Measurements from ENCODE around the gene PFDN6. TPM values are rescaled to one million over a fixed set of nuclear protein-coding genes. Genes with fewer than 3 reads are reported as not detected.
A peak's percentile ranks its signal among the peaks of the same experiment; 100 is the strongest.

The PFDN6 gene
- total RNA-seq, 1 donor from 2014 or later: 39.9 TPM

- no peak for DNase-seq (ENCODE audit: low spot score in 2 of 2, unreplicated experiment in 2 of 2)
- no peaks in the 10 kb centered on the region for H3K27me3 Mint-ChIP-seq (ENCODE audit: low read depth)
- no peaks in the 10 kb centered on the region for H3K9me3 Mint-ChIP-seq
- peaks cover 21% of the 10 kb centered on the region for H3K36me3 Mint-ChIP-seq
- H3K4me3 Mint-ChIP-seq: peak overlapping the region; percentile 94
- no peak for TF ChIP-seq CTCF (IDR thresholded peaks at IDR 0.05; ENCODE audit: unreplicated experiment)
- peaks cover 66% of the 10 kb centered on the region for H3K4me1 Mint-ChIP-seq
- H3K27ac Mint-ChIP-seq: peak overlapping the region; percentile 87
Observed at GRCh38 chr6:33315793-33316602, 26.6 kb downstream of the PFDN6 start.

GRCh38 chr6:33316603-33317418 lies 27.4 kb downstream of the PFDN6 start:
- DNase-seq (ENCODE audit: low spot score in 2 of 2, unreplicated experiment in 2 of 2): no peak
- Mint-ChIP-seq H3K4me1 (peaks cover 69% of the 10 kb centered on the region), H3K36me3 (peaks cover 21% of the 10 kb centered on the region), H3K9me3 (no peaks in the 10 kb centered on the region), H3K4me3 (peak overlapping the region; percentile 94), H3K27me3 (ENCODE audit: low read depth) (no peaks in the 10 kb centered on the region), H3K27ac (peak overlapping the region; percentile 87)
- TF ChIP-seq CTCF (IDR thresholded peaks at IDR 0.05; ENCODE audit: unreplicated experiment): no peak

GRCh38 chr6:33317419-33317668 lies 27.9 kb downstream of the PFDN6 start:
- peaks cover 69% of the 10 kb centered on the region for H3K4me1 Mint-ChIP-seq
- peak overlapping the region; percentile 94 for H3K4me3 Mint-ChIP-seq
- peak overlapping the region; percentile 86 for H3K27ac Mint-ChIP-seq
- no peak for TF ChIP-seq CTCF (IDR thresholded peaks at IDR 0.05; ENCODE audit: unreplicated experiment)
- H3K9me3 Mint-ChIP-seq: no peaks in the 10 kb centered on the region
- H3K27me3 Mint-ChIP-seq (ENCODE audit: low read depth): no peaks in the 10 kb centered on the region
- H3K36me3 Mint-ChIP-seq: peaks cover 21% of the 10 kb centered on the region
- peak in 1 of 2 experiments; percentile 64 for DNase-seq (ENCODE audit: low spot score in 2 of 2, unreplicated experiment in 2 of 2)

GRCh38 chr6:33317669-33318425 lies 28.4 kb downstream of the PFDN6 start, which contains the start of gene ZBTB22:
ZBTB22 (minus strand) TSS chr6:33317744; CDS start chr6:33316916, 828 bp downstream.
- peaks cover 69% of the 10 kb centered on the region for H3K4me1 Mint-ChIP-seq
- H3K27me3 Mint-ChIP-seq (ENCODE audit: low read depth): no peaks in the 10 kb centered on the region
- DNase-seq (ENCODE audit: low spot score in 2 of 2, unreplicated experiment in 2 of 2): peak; percentile 96 to 97
- H3K27ac Mint-ChIP-seq: peak within 1 kb of the TSS; percentile 100
- no peaks in the 10 kb centered on the region for H3K9me3 Mint-ChIP-seq
- peaks cover 21% of the 10 kb centered on the region for H3K36me3 Mint-ChIP-seq
- peak within 1 kb of the TSS; percentile 99 for H3K4me3 Mint-ChIP-seq
- no peak for TF ChIP-seq CTCF (IDR thresholded peaks at IDR 0.05; ENCODE audit: unreplicated experiment)

- Mint-ChIP-seq H3K9me3 (no peaks in the 10 kb centered on the region), H3K4me3 (peak overlapping the region; percentile 99), H3K27me3 (ENCODE audit: low read depth) (no peaks in the 10 kb centered on the region), H3K36me3 (peaks cover 21% of the 10 kb centered on the region), H3K27ac (peak overlapping the region; percentile 100), H3K4me1 (peaks cover 68% of the 10 kb centered on the region)
- no peak for DNase-seq (ENCODE audit: low spot score in 2 of 2, unreplicated experiment in 2 of 2)
- TF ChIP-seq CTCF (IDR thresholded peaks at IDR 0.05; ENCODE audit: unreplicated experiment): no peak
Observed at GRCh38 chr6:33318426-33319073, 29.1 kb downstream of the PFDN6 start.
